Psoas muscle (tissue), 8 donors: Measurements from ENCODE around the gene NACA. TPM values are rescaled to one million over a fixed set of nuclear protein-coding genes. Genes with fewer than 3 reads are reported as not detected.

ENCODE experiments used
- ATAC-seq, 4 donors: fragments of 200-7000 bp; cut with Tn5 transposase; one replicate each; pipeline ENCODE4 v1.9.1; 2020; ENCODE audit warnings: moderate library complexity in 3 of 4, mild to moderate bottlenecking in 2 of 4
- DNase-seq, 2 donors: peaks; one replicate each; pipeline ENCODE4 v3.0.0-alpha.2; 2020
- H3K27ac ChIP-seq: fragments of 200-600 bp; one replicate; pipeline ENCODE4 v1.8.0; 2022
- H3K27me3 ChIP-seq, 3 donors: fragments of 200-600 bp in 1 of 3; one replicate each; pipeline versions ENCODE4 v1.6.1 to v1.8.0; 2013 to 2022; ENCODE audit warnings: low read length in 2 of 3, mild to moderate bottlenecking in 2 of 3, moderate library complexity in 1 of 3; ENCODE audit not compliant: insufficient read depth in 3 of 3
- H3K36me3 ChIP-seq, 2 donors: fragments of 200-600 bp in 1 of 2; one replicate each; pipeline versions ENCODE4 v1.6.1 to v1.8.0; 2013 to 2022; ENCODE audit warnings: low read depth in 1 of 2, mild to moderate bottlenecking in 1 of 2, moderate library complexity in 1 of 2; ENCODE audit not compliant: insufficient read depth in 1 of 2
- H3K4me1 ChIP-seq: fragments of 200-600 bp; one replicate; pipeline ENCODE4 v1.8.0; 2022
- H3K4me3 ChIP-seq: fragments of 200-600 bp; one replicate; pipeline ENCODE4 v1.8.0; 2022; ENCODE audit warnings: mild to moderate bottlenecking
- H3K9me3 ChIP-seq: fragments of 200-600 bp; one replicate; pipeline ENCODE4 v1.8.0; 2022
- CTCF ChIP-seq: fragments of 200-600 bp; IDR thresholded peaks from one replicate; pipeline ENCODE4 v1.8.0; 2022; ENCODE audit warnings: antibody characterized with exemption
- WGBS, 3 donors: extraction: QIAGEN DNeasy Blood & Tissue Kit; methylation state at CpG; one replicate each; pipeline versions ENCODE4 v1.1.6 to v1.1.7; 2013; 5-methylcytosine and 5-hydroxymethylcytosine counted together
- intact Hi-C, 2 donors: fragments of 100-400 bp; cut with DNase I; formaldehyde crosslinking; loops; one replicate each; pipeline versions ENCODE4 v1.11.0 to v1.14.2; 2022
- polyA plus RNA-seq, 3 donors: library from polyadenylated mRNA; stranded (reverse); fragments of 200-250 nt; gene quantifications; one replicate each; pipeline ENCODE4 v1.2.3, GENCODE V29; 2013
- total RNA-seq, 4 donors: library from RNA; stranded (reverse); fragmentation: NEBNext Ultra II Directional in 2 of 4; extraction: Animal tissue kit (Norgen Biotek cat#: 25700) in 2 of 4; gene quantifications; one replicate each; pipeline versions ENCODE4 v1.2.1 to v1.2.4, GENCODE V29; 2021 to 2023
- donor health status: healthy with polysubstance abuse.
- donor health status: DM: no; HTN: no; CAD: no; lungs with moderate emphysema.
- donor health status: Bipolar disorder and iron deficiency.
- donor health status: healthy.
- donor health status: DM: yes; HTN: yes; CAD: no.
- donor health status: DM: no; HTN: no; CAD: no.
- donor health status: DM: no; HTN: no; CAD: no.
- donor health status: DM: yes; HTN: yes; CAD: no.

NACA gene
- total and polyA plus RNA-seq, 7 donors = 434 to 1,147 (median 496) TPM

- intact Hi-C loops = loop anchor here in 1 of 2 donors (5.0 kb wide), 2 partner anchors 36 to 86 kb away; partner anchors contain the start of gene PTGES3
- ATAC-seq (no peak), DNase-seq (no peak)
- peaks cover 52% of the 10 kb centered on the region for H3K4me1 ChIP-seq
- no peak for TF ChIP-seq CTCF
- H3K36me3 ChIP-seq = peaks cover 5 to 42% of the 10 kb centered on the region in 2 donors
- H3K4me3 ChIP-seq = peak overlapping the region; percentile 86
- H3K9me3 ChIP-seq = no peaks in the 10 kb centered on the region
- WGBS, 3 donors = 22 to 69% (median 39%) methylated on average over 4 of the region's 4 CpGs
- H3K27me3 ChIP-seq = no peaks in the 10 kb centered on the region
- H3K27ac ChIP-seq = peak overlapping the region; percentile 93
Measured at GRCh38 chr12:56722832-56723231, 2.3 kb downstream of the NACA start.

- intact Hi-C loops = loop anchor here (2.0 to 5.0 kb wide), 3 partner anchors 34 to 84 kb away; partner anchors contain the start of genes ATP5F1B (in 1 of the 2) and PTGES3 (in 1 of the 2)
- DNase-seq (no peak), ATAC-seq (no peak)
- peaks cover 57% of the 10 kb centered on the region for H3K4me1 ChIP-seq
- TF ChIP-seq CTCF = no peak
- 17 to 25% (median 19%) methylated on average over 2 of the region's 2 CpGs for WGBS, 3 donors
- H3K36me3 ChIP-seq = peaks cover 5 to 42% of the 10 kb centered on the region in 2 donors
- H3K9me3 ChIP-seq = no peaks in the 10 kb centered on the region
- peak overlapping the region; percentile 86 for H3K4me3 ChIP-seq
- H3K27me3 ChIP-seq = no peaks in the 10 kb centered on the region
- peak overlapping the region; percentile 93 for H3K27ac ChIP-seq
Measured at GRCh38 chr12:56721721-56722120, 3.4 kb downstream of the NACA start.

DNA sequence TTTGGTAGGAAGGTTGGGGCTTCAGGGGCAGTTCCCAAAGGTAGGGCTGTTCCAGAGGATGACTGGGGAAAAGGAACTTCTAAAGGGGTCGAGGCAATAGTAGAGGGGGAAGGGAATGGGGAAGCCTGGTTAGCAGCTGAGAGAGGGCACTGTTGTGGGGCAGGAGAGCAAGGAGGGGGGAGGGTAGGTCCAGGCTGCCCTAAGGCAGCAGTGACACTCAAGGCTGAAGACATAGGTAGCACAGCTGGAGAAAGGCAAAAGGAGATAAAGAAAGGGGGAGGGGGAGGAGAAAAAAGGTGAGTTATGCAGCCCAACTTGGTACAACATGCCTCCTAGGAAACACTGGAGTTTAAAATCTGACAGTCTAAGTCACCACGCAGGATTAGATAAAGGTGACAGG, 3.9 kb downstream of the NACA start:
- peak overlapping the region; percentile 93 for H3K27ac ChIP-seq
- H3K27me3 ChIP-seq = no peaks in the 10 kb centered on the region
- WGBS, 3 donors = 54 to 57% (median 55%) methylated on average over 2 of the region's 2 CpGs
- TF ChIP-seq CTCF = no peak
- peak overlapping the region; percentile 86 for H3K4me3 ChIP-seq
- DNase-seq (no peak), ATAC-seq (no peak)
- H3K36me3 ChIP-seq = peaks cover 5 to 42% of the 10 kb centered on the region in 2 donors
- intact Hi-C loops = loop anchor here (2.0 to 5.0 kb wide), 3 partner anchors 34 to 84 kb away; partner anchors contain the start of genes ATP5F1B (in 1 of the 2) and PTGES3 (in 1 of the 2)
- H3K9me3 ChIP-seq = no peaks in the 10 kb centered on the region
- H3K4me1 ChIP-seq = peaks cover 62% of the 10 kb centered on the region

- Histone ChIP-seq H3K27ac (peak overlapping the region; percentile 93), H3K36me3 (peaks cover 5 to 47% of the 10 kb centered on the region in 2 donors), H3K4me3 (peak overlapping the region; percentile 86), H3K27me3 (no peaks in the 10 kb centered on the region), H3K9me3 (no peaks in the 10 kb centered on the region), H3K4me1 (peaks cover 66% of the 10 kb centered on the region)
- intact Hi-C loops = loop anchor here (2.0 to 5.0 kb wide), 3 partner anchors 33 to 83 kb away; partner anchors contain the start of genes ATP5F1B (in 1 of the 2) and PTGES3 (in 1 of the 2)
- ATAC-seq (no peak), DNase-seq (no peak)
- TF ChIP-seq CTCF = no peak
- WGBS, 3 donors = 79 to 89% (median 81%) methylated on average over 1 of the region's 1 CpG
Measured at GRCh38 chr12:56720731-56721151, 4.4 kb downstream of the NACA start.

- intact Hi-C loops = no loop called here
- ATAC-seq (no peak), DNase-seq (no peak)
- Histone ChIP-seq H3K27ac (peak overlapping the region; percentile 93), H3K9me3 (no peaks in the 10 kb centered on the region), H3K4me1 (peaks cover 83% of the 10 kb centered on the region), H3K36me3 (peaks cover 5 to 64% of the 10 kb centered on the region in 2 donors), H3K4me3 (no peak overlapping the region), H3K27me3 (no peaks in the 10 kb centered on the region)
- TF ChIP-seq CTCF = no peak
Measured at GRCh38 chr12:56719056-56719455, 6.0 kb downstream of the NACA start.
